ENCODE results near the gene PITRM1.
"Not testable (repeated sequence)": the region's sequence is repeated elsewhere in the genome, so short reads cannot be mapped to it uniquely, and the experiment has no call there.

The PITRM1 gene

DNA sequence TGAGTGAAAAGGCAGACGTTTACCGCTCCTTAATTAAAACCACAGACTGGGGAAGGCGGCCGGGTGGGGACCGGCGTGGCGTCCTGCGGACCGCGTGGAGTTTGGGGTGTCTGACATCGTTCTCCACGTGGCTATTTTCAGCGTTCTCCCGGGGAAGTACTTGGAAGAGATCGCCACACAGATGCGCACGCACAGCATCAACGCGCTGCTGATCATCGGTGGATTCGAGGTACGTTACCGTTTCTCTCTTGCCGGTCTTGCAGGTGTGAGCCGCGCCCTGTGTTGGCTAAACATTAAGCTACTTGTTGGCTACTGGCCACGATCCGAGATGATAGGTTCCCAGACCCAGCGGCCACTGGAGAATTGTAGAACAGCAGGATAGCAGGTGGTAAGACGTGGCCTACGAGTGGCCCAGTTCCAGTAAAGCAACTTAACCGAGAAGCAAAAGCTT lies 53.9 kb downstream of the PITRM1 start:
- no peak for DNase-seq

DNA sequence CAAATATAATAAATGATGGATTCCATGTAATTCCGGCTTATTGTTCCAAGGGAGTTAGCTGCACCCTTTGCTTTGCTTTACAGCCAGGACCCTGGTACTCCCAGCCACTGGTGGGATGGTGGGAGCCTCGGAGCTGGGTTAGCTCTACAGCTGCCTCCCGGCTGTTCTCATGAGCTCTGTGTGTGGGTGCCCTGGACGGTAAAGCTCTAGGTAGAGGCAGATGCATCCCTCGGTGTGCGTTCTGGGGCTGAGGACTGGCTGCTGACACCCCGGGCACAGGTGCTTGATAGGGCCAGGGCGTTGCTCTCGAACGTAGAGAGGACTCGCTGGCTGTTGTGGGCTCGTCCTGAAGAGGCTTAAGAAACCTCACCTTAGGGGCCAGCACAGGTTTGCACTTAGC lies 55.1 kb downstream of the PITRM1 start:
- no peak for DNase-seq

DNA sequence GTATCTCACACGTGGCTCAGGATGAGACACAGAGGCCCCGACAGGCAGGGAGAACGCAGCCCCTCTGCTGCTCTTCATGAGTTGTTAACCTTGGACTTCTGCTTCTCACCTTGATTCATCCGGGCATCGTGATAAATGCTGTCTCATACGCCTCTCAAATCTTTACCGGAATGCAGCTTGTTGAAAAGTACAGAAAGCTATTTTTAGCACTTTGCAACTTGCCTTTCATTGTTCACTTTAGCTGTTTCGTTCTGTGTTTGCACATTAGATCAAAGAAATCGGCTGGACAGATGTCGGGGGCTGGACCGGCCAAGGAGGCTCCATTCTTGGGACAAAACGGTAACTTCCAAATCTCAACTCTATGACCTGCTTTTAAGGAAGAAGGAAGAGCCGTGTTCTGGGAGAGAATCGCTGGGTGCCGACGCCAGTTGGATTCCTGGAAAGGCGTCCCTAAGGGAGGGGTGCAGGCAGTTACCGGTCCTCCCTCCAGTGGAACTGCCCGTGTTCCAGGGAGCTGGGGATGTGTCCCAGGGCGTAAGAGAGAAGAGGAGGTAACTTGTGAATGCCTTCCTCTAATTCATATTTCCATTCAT lies 56.0 kb downstream of the PITRM1 start:
- no peak for DNase-seq

DNA sequence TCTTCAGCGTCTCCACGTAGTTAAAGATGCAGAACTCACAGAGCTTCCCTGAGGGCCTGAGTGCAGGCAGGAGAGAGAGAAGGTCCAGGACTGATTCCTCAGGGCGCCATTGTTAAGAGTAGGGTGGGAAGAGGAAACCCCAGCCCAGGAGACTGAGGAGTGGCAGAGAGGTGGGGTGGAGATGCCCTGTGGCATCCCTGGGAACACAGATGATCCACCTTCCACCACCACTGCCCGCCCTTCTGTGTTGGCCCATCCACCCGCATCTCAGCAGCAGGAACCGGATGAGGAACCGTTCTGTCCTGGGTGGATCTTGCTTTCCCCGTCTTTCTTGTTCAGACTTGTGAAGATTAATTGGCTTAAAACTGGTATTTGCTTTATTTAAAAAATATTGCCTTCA lies 56.9 kb downstream of the PITRM1 start:
- DNase-seq, result no peak

DNA sequence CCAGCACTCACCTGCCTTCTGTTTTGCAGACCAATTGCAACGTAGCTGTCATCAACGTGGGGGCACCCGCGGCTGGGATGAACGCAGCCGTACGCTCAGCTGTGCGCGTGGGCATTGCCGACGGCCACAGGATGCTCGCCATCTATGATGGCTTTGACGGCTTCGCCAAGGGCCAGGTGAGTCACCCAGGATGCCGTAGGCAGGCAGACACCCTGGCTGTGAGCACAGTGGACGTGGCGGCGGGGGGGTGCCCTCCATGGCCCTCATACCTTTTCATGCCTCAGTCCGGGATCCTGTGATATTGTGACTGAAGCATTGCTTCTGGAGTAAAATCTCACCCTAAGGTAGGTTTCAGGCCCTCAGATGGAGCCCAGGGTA lies 59.2 kb downstream of the PITRM1 start:
- DNase-seq, result no peak

DNA sequence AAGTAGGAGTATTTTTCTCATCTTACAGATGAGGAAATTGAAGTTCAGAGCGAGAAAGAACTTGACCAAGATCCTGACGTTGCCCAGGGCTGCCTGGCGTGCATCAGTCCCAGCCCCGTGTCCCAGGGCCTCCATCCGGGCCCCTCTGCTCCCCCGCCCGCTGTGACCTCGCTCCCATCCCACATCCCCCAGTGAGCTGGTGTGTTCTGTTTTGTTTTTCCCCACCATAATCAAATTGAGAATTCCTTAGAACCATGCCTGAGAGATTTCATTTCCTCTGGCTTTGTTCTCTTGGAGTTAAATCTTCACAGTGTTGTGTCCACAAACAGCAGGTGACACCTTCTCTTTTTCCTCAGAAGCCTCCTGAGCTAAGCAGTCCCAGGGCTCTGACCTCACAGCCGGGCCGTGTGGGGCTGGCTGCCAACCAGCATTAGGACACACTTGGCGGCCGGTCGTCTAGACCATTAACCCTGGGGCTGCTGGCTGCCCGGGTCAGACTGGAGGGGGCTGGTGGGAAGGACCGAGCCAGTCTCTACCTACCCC lies 60.9 kb downstream of the PITRM1 start:
- no peak for DNase-seq

DNA sequence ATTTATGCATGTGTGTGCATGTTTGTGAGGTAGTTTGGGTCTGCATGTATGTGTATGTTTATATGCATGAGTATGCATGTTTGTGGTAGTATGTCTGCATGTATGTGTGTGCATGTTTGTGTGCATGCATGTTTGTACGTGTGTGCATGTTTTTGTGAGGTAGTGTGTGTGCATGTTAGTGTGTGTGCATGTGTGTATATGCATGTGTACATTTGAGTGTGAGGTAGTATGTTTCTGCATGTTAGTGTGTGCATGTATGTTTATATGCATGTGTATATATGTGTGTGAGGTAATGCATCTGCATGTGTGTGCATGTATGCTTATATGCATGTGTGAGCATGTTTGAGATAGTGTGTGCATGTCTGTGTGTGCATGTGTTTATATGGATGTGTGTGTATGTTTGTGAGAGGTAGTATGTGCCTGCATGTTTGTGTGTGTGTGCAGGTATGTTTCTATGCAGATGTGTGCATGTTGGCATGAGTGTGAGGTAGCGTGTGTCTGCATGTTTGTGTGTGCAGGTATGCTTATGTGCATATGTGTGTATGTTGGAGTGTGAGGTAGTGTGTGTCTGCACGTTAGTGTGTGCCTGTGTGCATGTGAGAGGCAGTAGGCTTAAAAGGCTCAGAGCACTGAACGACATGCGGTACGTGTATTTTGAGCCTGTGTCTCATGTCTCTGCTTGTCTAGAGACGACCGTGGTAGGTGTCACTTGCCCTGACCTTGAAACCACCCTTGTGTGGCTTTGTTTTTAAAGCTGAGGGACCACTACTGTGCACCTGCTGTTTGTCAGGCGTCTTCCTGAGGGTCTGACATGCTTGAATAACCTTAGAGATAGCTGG lies 61.6 kb downstream of the PITRM1 start:
- DNase-seq, result no peak

DNA sequence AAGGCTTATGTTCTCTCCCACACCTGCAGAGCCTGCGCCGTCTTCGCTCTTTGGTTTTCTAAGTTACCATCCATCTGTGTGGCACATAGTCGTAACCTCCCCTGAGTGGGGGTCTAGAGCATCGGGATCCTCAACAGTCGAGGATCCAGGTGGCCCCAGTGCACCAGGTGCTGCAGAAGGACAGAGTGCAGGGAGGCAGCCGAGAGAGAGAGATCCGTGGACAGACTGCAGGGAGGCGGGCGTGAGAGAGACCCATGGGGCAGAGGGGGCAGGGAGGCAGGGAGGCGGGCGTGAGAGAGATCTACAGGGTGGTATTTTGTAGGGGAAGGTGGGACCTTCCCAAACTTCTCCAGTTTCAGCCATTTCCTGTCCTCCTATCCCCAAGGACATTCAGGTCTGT lies 62.9 kb downstream of the PITRM1 start:
- no peak for DNase-seq

DNA sequence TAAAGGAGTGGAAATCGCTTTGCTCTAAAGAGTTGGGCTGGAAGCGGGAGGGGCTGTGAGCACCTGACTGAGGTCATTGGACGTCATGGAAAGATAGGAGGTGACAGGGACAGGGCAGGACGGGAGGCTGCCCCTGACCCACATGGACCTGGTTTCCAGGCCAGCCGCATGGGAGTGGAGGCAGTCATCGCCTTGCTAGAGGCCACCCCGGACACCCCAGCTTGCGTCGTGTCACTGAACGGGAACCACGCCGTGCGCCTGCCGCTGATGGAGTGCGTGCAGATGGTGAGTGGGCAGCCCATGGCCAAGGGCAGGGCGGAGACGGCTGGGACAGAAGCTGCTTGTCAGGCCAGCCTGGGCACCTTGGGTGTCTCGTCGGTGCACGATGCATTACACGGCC lies 63.4 kb downstream of the PITRM1 start:
- DNase-seq, result no peak

DNA sequence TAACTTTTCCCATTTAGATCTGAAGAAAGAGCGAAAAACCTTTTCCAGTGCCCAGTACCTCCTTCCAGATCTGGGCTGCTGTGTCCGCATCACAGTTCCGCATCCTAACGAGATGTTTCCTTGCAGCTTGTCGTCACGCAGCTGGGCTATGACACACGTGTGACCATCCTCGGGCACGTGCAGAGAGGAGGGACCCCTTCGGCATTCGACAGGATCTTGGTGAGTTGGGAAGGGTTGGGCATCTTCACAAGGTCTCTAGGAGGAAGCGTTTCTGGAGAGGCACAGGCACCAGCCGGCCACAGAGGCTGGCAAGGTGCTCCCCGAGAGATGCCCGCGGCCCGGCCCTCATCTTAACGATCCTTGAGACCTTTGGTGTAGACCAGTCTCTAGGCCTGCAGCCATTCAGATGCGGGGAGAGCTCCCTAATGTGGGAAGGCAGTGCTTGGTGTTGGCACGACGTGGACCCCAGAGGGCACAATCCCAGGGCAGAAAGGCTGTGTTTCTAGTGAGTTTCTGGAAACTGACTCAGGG lies 63.9 kb downstream of the PITRM1 start:
- no peak for DNase-seq

DNA sequence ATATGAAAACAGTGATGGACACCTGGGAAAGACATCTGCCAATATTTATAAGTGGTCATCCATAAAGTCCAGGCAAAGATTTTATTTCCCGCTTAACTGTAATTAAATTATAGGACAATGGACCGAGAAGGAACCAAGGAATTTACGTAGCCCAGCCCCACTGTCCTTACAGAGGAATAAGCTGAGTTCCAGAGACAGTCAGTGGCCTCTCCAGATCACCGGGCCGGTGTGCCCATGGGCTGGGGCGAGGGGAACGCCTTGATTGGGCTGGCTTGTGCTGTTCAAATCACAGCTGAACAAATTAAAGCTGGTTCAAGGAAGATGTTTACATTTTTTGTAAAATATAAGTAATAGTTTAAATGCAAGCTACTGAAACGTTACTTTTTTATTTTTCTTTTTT lies 64.5 kb downstream of the PITRM1 start:
- no peak for DNase-seq

DNA sequence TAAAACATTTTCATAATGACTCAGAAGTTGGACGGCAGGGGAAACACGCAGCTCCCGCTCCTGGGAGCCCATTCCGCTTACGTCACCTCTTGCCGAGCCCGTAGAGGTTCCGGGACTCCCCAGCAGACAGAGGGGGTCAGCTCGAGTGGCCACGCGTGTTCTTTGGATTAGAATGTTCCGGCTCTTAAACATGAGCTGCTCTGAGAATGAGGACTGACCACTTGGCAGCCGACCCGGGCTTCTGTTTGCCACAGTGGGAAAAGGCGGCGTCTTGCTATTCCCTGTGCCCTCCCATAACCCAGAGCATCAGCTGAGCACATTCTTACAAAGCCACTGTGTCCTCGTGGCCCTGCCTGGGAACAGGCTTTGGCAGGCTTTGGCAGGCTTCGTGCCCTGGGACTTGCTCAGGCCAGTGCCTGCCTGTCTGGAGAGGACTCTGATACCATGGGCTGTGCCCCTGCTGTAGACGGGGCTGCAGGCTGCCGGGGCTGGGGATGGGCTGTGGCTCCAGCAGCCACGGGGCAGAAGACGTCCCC lies 65.1 kb downstream of the PITRM1 start:
- no peak for DNase-seq

DNA sequence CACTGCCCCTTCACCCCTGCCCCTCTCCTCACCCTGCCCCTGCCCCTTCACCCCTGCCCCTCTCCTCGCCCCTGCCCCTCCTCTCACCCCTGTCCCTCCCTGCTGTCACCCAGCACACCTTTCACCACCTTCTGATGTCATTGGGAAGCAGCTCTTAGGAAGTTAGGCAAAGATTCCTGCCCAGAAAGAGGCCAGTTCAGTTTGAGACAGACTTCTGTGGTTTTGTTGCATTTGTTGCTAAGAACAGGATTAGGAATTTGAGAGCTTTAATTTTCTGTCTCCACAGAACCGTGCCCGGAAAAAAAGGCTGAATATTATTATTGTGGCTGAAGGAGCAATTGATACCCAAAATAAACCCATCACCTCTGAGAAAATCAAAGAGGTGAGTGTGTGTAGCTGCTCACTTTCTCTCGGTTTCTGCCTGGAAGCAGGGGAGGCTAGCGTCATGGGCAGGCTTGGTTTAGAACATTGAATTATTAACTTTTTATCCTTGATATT lies 65.6 kb downstream of the PITRM1 start:
- no peak for DNase-seq

DNA sequence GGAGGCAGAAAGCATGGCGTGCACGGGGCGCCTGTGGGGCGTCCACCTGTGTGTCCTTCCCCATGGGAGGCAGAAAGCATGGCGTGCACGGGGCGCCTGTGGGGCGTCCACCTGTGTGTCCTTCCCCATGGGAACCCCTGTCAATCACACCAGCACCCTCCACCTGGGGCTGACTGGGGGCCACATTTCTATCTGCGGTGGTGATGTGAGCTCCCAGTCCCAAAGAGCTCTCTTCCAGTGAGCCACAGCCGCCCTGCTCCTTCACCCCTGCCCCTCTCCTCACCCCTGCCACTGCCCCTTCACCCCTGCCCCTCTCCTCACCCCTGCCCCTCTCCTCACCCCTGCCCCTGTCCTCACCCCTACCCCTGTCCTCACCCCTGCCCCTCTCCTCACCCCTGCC lies 66.3 kb downstream of the PITRM1 start:
- DNase-seq, result not testable (repeated sequence)

DNA sequence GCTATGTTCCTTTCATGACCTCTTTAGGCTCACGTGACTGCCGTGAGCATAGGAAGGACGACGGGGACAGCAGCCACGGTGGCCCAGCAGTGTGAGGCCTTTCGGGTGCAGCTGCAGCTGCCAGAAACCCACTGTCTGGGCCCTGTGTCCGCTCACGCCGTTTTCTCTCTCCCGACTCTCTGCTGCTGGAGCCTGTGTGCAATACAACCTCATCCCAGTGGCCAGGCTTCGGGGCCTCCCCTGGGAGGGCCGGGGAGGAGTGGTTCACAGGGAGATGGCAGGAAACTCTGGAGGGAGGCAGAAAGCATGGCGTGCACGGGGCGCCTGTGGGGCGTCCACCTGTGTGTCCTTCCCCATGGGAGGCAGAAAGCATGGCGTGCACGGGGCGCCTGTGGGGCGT lies 66.7 kb downstream of the PITRM1 start:
- DNase-seq, result no peak

DNA sequence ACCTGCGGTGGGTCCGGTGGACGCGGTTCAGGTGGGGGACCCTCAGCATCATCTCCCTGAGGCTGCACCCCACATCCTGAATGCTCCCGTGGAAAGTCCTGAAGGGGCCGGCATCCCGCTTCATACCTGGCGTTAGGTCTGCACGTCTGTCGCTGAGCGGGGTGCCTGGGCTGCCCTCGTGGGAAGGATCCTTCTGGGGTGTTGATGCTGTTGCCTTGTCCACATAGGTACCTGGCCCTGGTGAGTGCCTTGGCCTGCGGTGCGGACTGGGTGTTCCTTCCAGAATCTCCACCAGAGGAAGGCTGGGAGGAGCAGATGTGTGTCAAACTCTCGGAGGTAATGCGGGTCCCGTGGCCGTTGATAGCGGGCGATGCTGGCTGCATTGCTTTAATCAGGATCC lies 67.4 kb downstream of the PITRM1 start:
- DNase-seq, result no peak

DNA sequence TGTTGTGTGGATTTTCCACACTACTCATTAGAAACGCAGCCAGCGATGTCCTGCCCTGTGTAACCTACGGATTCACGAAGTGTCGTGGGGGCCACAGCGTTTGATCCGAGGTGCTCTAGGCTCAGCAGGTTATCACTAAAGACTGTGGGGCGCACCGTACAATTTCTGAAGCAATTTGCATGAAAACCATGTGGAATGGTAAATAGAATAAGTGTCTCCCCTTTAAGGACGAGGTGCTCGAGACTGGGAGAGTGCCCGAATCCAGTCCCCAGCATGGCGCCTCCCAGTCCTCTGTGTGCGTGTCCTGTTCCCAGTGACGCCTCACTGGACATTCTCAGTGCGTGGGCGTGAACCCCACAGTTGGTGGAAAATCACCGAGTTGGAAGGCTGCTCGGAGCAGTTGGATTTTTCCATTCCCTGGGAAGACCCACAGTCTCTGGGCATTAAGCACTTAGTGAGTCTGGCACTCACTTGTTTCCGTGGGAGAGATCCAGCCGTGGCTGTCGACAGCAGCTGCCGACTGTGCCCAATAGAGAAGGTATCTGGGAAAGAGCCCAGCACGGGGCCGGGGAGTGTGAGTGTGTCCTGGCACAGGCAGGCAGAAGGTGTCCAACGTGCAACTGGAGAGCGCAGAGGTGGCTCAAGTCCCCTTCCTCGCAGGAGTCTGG lies 68.2 kb downstream of the PITRM1 start:
- no peak for DNase-seq

DNA sequence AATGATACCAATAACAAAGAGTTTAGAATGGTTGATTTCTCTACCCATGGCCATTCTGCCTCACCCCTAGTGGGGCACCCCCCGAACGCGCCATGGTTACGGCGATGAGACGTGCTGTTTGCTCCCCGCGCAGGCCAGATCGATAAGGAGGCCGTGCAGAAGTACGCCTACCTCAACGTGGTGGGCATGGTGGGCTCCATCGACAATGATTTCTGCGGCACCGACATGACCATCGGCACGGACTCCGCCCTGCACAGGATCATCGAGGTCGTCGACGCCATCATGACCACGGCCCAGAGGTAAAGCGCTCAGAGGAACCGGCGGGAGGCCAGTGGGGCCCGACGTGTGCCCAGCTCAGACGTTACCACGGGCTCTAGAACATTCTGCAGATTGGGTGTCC lies 68.9 kb downstream of the PITRM1 start:
- no peak for DNase-seq

DNA sequence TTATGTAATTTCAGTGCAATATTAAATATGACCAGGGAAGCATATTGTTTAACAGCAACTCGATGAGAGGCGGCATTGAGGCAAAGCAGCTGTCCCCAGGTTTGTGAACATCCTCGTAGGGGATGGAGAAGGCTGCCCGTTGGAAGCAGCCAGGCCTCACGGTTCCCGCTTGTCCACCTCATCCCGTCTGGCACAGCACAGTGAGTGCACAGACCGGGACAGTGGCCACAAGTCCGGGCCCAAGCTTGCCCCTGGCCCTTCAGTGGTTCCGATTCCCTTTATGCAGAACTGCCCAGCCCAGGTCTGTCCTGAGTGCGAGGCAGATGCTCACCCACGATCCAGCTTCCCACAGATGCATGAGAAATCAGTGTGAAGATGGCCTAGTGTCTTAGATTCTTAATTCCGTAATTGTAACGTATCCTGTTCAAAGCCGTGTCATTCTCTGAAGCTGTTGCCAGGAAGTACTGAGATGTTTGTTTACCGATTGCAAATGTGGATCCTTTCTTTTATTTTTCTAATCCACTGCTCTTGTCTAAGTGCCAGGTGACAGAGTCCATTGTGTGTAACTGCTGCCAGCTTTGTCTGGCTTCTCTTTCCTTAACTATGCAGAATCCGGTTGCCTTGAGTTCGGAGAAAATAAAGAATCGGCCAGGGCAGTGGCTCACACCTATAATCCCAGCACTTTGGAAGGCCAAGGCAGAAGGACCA lies 69.7 kb downstream of the PITRM1 start:
- no peak for DNase-seq

DNA sequence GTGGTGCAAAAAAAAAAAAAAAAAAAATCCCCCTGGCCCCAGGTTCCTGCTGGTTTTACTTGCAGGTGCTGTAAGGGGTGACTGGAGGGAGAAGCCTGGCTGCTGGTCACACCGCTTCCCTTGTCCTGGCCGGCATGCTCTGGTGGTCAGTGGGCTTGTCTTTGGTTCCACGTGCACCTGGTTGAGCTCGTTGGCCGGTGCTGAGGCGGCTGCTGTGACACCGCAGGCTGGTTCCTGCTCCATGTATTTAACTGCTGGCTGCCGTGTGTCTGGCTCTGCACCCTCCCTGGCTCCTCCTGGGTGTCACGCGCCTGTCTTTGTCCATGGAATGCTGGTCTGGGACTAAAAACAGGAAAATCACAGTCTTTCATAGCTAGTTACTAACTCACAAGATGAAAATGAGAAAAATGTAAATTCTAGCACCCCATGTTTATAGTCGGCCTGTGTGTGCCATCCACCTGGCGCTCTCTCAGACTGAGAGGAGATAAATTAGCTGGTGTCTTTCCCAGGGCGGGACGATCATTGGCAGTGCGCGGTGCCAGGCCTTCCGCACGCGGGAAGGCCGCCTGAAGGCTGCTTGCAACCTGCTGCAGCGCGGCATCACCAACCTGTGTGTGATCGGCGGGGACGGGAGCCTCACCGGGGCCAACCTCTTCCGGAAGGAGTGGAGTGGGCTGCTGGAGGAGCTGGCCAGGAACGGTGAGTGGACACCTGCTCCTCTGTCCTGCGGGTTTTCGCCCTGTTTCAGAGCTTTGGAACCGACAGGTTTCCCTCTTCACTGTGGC lies 71.5 kb downstream of the PITRM1 start:
- no peak for DNase-seq

DNA sequence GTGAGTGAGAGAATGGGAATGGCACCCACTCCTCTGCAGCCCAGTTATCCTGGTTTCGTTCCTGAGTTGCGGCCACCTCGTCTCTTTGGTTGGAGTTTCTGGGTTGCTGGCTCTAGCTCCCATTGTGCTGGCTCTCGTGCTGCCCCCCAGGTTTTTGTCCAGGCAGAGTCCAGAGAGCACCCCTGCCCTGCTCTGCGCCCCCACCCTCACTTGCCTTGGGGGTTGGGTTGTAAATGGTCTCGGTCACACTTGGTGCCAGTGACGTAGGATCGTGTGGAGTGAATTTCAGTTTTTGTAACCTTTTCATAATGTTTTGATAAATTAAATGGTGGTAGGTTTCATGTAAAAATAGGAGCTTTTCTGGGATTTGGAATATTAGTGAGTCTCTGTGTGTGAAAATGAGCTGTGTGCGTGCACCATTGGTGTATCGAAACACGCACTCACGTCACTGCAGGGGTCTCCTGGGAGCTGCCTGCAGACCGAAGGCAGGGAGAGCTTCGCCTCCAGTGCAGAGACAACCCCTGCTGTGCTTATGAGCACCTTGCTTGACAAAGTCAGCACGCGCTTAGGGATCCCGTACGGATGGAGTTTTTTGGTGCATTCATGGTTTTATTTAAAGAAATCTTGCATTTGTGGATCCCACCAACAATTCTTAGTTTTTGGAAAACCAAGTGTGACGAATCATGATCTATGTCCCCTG lies 72.3 kb downstream of the PITRM1 start:
- no peak for DNase-seq
